ENCODE measurements around the gene APBA1.

APBA1 gene

GRCh38 chr9:69391946-69392345 is 280.2 kb downstream of the APBA1 start:
- ATAC-seq: no peak
- TF ChIP-seq ZFP30 (CRISPR knock-in tag; IDR thresholded peaks at IDR 0.05) (no peak), CREB5 (CRISPR knock-in tag; IDR thresholded peaks at IDR 0.05; ENCODE audit: low read depth) (no peak), PATZ1 (CRISPR knock-in tag; IDR thresholded peaks at IDR 0.05; ENCODE audit: borderline replicate concordance) (no peak), ESRRG (CRISPR knock-in tag; IDR thresholded peaks at IDR 0.05) (no peak), GLIS3 (CRISPR knock-in tag; IDR thresholded peaks at IDR 0.05) (no peak), POU6F1 (CRISPR knock-in tag; IDR thresholded peaks at IDR 0.05; ENCODE audit: borderline replicate concordance, low read depth) (no peak), RARB (CRISPR knock-in tag; IDR thresholded peaks at IDR 0.05) (no peak), ARNTL (CRISPR knock-in tag; IDR thresholded peaks at IDR 0.05; ENCODE audit: borderline replicate concordance, low read depth) (no peak), ZNF8 (CRISPR knock-in tag; IDR thresholded peaks at IDR 0.05) (no peak), PPARA (CRISPR knock-in tag; IDR thresholded peaks at IDR 0.05; ENCODE audit: borderline replicate concordance) (no peak)

GRCh38 chr9:69391487-69391886 is 280.7 kb downstream of the APBA1 start:
- ATAC-seq: no peak
- TF ChIP-seq GLIS3 (CRISPR knock-in tag; IDR thresholded peaks at IDR 0.05) (no peak), RARB (CRISPR knock-in tag; IDR thresholded peaks at IDR 0.05) (no peak), CREB5 (CRISPR knock-in tag; IDR thresholded peaks at IDR 0.05; ENCODE audit: low read depth) (no peak), BACH2 (CRISPR knock-in tag; IDR thresholded peaks at IDR 0.05; ENCODE audit: borderline replicate concordance) (no peak), ZNF70 (CRISPR knock-in tag; IDR thresholded peaks at IDR 0.05) (no peak), SNAI2 (CRISPR knock-in tag; IDR thresholded peaks at IDR 0.05) (no peak), TSHZ2 (CRISPR knock-in tag; IDR thresholded peaks at IDR 0.05) (no peak), PPARA (CRISPR knock-in tag; IDR thresholded peaks at IDR 0.05; ENCODE audit: borderline replicate concordance) (no peak), ARNTL (CRISPR knock-in tag; IDR thresholded peaks at IDR 0.05; ENCODE audit: borderline replicate concordance, low read depth) (no peak), PATZ1 (CRISPR knock-in tag; IDR thresholded peaks at IDR 0.05; ENCODE audit: borderline replicate concordance) (no peak), ISL1 (CRISPR knock-in tag; IDR thresholded peaks at IDR 0.05) (no peak), ZC3H10 (CRISPR knock-in tag; IDR thresholded peaks at IDR 0.05) (no peak), TCF4 (CRISPR knock-in tag; IDR thresholded peaks at IDR 0.05; ENCODE audit: borderline replicate concordance) (no peak)

GRCh38 chr9:69389437-69389995 is 282.7 kb downstream of the APBA1 start:
- no peak for ATAC-seq
- TF ChIP-seq ARNTL (CRISPR knock-in tag; IDR thresholded peaks at IDR 0.05; ENCODE audit: borderline replicate concordance, low read depth): no peak
- TF ChIP-seq TOX (CRISPR knock-in tag; IDR thresholded peaks at IDR 0.05; ENCODE audit: borderline replicate concordance): no peak
- no peak for TF ChIP-seq SNAI2 (CRISPR knock-in tag; IDR thresholded peaks at IDR 0.05)

Measured in SK-N-SH treated with all-trans-retinoic acid at 6 μM for 48 hours (cell line).